Measurements from ENCODE around the gene ATAD3B. TPM values are rescaled to one million over a fixed set of nuclear protein-coding genes. Genes with fewer than 3 reads are reported as not detected.
A peak's percentile ranks its signal among the peaks of the same experiment; 100 is the strongest.
"Not testable (repeated sequence)": the region's sequence is repeated elsewhere in the genome, so short reads cannot be mapped to it uniquely, and the experiment has no call there.

Gene ATAD3B
- total RNA-seq, 4 donors from 2014 or later = 13.0 to 40.3 (median 17.1) TPM

GRCh38 chr1:1462318-1462966 lies 9.1 kb upstream of the ATAD3B start:
- intact Hi-C loops (cut with DNase I; ENCODE audit: low total_unique reads) = no loop called here
- DNase-seq (ENCODE audit: low spot score in 2 of 2) = no peak
- WGBS, 2 donors = 37 to 46% methylated on average over 14 to 25 of the region's 26 CpGs
- H3K4me3 ChIP-seq (ENCODE audit: low read depth, poor library complexity, severe bottlenecking) = no peak overlapping the region
- no peak for TF ChIP-seq POLR2A (IDR thresholded peaks at IDR 0.05)
- no peak for TF ChIP-seq CTCF (IDR thresholded peaks at IDR 0.05)

GRCh38 chr1:1463312-1463711 lies 8.3 kb upstream of the ATAD3B start:
- 88 to 96% methylated on average over 7 of the region's 7 CpGs for WGBS, 2 donors
- intact Hi-C loops (cut with DNase I; ENCODE audit: low total_unique reads) = no loop called here
- TF ChIP-seq CTCF (IDR thresholded peaks at IDR 0.05) (no peak), POLR2A (IDR thresholded peaks at IDR 0.05) (no peak)
- no peak for DNase-seq (ENCODE audit: low spot score in 2 of 2)
- no peak overlapping the region for H3K4me3 ChIP-seq (ENCODE audit: low read depth, poor library complexity, severe bottlenecking)

GRCh38 chr1:1468196-1468985 lies 3.2 kb upstream of the ATAD3B start:
- intact Hi-C loops (cut with DNase I; ENCODE audit: low total_unique reads); DNase-seq (ENCODE audit: low spot score in 2 of 2); H3K4me3 ChIP-seq (ENCODE audit: low read depth, poor library complexity, severe bottlenecking): not testable (repeated sequence)
- WGBS, 2 donors = 78 to 83% methylated on average over 20 to 25 of the region's 44 CpGs

- TF ChIP-seq POLR2A (IDR thresholded peaks at IDR 0.05) = no peak
- TF ChIP-seq CTCF (IDR thresholded peaks at IDR 0.05) = no peak
- 11 to 13% methylated on average over 16 of the region's 16 CpGs for WGBS, 2 donors
- DNase-seq (ENCODE audit: low spot score in 2 of 2) = peak in 1 of 2 donors; percentile 24
- intact Hi-C loops (cut with DNase I; ENCODE audit: low total_unique reads) = no loop called here
- H3K4me3 ChIP-seq (ENCODE audit: low read depth, poor library complexity, severe bottlenecking) = peak overlapping the region; percentile 29
These were observed 758 bp upstream of the ATAD3B start for GRCh38 chr1:1470626-1471388.

GRCh38 chr1:1472053-1472876 lies 700 bp downstream of the ATAD3B start:
- WGBS, 2 donors = 7 to 11% methylated on average over 12 to 15 of the region's 65 CpGs
- intact Hi-C loops (cut with DNase I; ENCODE audit: low total_unique reads); DNase-seq (ENCODE audit: low spot score in 2 of 2): not testable (repeated sequence)
- peak overlapping the region; percentile 29 for H3K4me3 ChIP-seq (ENCODE audit: low read depth, poor library complexity, severe bottlenecking)

GRCh38 chr1:1476011-1476410 lies 4.4 kb downstream of the ATAD3B start:
- intact Hi-C loops (cut with DNase I; ENCODE audit: low total_unique reads) = not testable (repeated sequence)

More at GRCh38 chr1:1476011-1476410, 4.4 kb downstream of the ATAD3B start:
- 90 to 100% methylated on average over 1 to 16 of the region's 17 CpGs for WGBS, 2 donors
- DNase-seq (ENCODE audit: low spot score in 2 of 2); H3K4me3 ChIP-seq (ENCODE audit: low read depth, poor library complexity, severe bottlenecking): not testable (repeated sequence)
